GM19238 (cell line): Measurements from ENCODE around the gene GBP3.
"Not testable (repeated sequence)": the region's sequence is repeated elsewhere in the genome, so short reads cannot be mapped to it uniquely, and the experiment has no call there.

Experiments used
- DNase-seq: peaks from one replicate; pipeline ENCODE4 v3.0.0; 2011; ENCODE audit warnings: low spot score; ENCODE audit not compliant: insufficient read length

GBP3 gene

DNA sequence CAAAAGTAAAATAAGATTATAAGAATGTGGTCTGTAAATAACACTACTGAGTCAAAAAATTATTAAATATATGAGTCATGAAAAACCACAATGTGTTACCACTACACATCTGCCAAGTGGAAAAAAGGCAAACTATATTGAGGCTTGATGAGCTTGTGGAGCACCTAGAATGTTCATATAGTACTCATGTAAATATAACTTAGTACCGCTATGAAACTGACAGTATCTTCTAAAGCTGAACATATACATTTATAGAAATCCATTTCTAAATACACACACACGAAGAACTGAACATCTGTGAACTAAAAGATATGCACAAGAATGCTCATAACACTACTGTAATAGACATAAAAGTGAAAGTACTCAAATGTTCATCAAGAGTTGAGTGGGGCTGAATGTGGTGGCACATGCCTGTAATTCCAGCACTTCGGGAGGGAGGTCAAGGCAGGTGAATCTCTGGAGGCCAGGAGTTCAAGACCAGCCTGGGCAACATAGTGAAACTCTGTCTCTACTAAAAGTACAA is 18.5 kb upstream of the GBP3 start:
- DNase-seq: no peak

DNA sequence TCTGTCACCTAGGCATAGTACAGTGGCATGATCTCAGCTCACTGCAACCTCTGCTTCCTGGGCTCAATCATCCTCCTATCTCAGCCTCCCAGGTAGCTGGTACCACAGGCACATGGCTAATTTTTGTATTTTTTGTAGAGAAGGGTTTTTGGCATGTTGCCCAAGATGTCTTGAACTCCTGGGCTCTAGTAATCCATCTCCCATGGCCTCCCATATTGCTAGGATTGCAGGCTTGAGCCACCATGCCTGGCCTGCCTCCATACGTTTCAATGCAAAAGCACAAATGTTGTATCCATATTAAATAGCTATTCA is 17.6 kb upstream of the GBP3 start:
- no peak for DNase-seq

DNA sequence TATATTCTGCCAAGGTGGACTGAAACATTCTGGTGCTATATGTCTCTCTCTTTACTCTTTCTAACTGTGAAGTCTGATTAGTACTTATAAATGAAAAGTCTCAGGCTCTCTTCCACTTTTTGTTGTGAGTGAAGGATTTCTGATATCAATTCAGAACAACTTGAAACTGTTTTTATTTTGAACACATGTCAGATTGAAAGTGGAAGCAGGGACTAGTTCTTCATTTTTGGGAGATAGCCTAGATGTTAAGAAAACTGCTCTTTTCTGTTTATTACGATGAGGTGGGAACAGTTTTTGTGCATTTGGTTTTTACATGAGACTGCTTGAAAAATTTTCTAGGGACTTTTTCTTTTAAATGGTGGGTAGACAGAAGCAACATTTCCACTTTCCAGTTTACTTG is 14.5 kb upstream of the GBP3 start:
- DNase-seq: no peak

DNA sequence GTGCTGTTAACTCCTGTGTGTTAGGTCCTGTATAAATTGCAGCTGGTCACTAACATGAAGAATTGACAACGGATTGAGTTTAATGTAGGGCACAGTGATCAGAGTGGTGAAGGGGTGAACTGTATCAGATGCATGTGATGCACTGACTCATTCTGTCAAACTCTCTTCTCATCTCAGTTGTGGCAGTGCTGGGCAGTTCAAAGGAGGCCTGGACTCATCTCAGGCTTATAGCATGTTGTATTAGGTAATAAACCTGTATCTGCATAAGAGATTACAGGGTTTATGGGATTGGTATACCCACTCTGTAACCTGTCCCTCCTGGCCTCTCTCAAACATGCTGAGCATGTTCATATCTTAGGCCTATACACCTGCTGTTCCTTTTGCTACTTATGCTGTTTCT is 12.4 kb upstream of the GBP3 start:
- DNase-seq: no peak

DNA sequence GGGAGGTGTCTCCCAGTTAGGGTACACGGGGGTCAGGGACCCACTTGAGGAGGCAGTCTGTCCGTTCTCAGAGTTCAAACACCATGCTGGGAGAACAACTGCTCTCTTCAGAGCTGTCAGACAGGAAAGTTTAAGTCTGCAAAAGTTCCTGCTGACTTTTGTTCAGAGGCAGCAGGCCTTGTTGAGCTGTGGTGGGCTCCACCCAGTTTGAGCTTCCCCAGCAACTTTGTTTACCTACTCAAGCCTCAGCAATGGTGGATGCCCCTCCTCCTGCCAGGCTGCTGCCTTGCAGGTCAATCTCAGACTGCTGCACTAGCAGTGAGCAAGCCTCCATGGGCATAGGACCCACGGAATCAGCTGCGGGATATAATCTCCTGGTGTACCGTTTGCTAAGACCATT is 11.3 kb upstream of the GBP3 start:
- DNase-seq: not testable (repeated sequence)

DNA sequence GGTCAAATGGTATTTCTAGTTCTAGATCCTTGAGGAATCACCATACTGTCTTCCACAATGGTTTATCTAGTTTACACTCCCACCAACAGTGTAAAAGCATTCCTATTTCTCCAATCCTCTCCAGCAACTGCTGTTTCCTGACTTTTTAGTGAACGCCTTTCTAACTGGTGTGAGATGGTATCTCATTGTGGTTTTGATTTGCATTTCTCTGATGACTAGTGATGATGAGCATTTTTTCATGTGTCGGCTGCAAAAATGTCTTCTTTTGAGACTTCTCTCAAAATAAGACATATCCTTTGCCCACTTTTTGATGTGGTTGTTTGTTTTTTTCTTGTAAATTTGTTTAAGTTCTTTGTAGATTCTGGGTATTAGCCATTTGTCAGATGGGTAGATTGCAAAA is 6.4 kb upstream of the GBP3 start:
- DNase-seq: not testable (repeated sequence)

DNA sequence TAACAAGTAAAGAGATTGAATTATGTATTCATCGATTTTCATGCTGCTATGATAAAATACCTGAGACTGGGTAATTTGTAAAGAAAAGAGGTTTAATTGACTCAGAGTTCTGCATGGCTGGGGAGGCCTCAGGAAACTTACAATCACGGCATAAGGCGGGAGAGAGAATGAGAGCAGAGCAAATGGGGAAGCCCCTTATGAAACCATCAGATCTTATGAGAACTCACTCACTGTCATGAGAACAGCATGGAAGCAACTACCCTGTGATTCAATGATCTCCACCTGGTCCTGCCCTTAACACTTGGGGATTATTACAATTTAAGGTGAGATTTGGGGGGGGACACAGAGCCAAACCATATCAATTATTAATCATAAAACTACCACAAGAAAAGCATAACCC is 3.3 kb upstream of the GBP3 start:
- DNase-seq: no peak

DNA sequence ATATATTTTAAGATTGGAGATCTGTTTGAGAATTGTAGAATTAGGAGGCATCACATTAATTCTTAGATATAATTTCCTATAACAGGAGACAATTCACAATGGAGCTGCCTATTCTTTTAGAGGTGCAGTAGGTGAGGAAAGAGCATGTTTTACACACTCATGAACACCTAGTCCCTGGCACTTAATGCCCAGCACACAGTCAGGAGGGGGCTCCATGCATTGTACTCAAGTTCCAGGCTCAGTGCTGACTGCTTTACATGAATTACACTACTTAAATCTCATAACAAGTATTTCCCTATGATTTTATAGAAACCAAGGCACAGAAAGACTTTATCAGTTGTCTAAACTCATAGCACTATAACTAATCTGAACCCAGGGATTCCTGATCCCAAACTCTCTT is 360 bp upstream of the GBP3 start:
- no peak for DNase-seq

DNA sequence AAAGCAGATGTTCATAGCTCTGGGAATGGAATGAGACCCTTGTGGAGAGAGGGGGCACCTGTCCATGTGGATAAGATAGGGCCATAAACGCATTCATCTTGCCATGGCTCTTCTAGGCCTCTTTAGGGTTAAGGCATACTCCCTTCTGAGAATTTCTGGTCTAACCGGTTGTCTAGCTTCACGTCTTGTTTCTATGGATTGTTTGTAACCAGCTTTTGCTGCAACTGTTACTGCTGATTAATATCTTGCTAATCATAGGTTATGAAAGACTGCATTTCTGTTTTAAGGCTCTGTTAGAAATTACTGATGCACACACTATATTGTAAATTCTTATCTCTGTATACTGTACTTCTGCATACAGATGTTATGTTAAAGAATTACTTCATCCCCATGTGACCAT is 4.3 kb downstream of the GBP3 start:
- not testable (repeated sequence) for DNase-seq

DNA sequence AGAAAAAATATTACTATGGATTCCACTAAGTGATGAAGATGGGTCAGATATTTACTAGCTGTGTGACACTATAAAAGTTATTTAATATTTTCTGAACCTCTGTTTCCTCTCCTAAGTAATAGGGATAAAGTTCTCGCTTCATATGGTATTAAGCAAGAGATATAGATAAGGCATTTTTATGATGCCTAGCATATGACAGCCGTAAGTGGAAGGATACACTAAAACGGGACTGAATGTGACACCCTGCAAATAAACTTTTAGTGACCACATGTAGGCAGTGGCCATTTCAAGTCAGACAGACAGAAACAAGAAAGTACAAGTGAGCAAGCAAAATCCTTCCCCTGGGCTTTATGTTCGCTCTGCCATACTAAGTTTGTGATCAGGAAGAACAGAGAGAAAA is 14.2 kb downstream of the GBP3 start:
- DNase-seq: no peak

DNA sequence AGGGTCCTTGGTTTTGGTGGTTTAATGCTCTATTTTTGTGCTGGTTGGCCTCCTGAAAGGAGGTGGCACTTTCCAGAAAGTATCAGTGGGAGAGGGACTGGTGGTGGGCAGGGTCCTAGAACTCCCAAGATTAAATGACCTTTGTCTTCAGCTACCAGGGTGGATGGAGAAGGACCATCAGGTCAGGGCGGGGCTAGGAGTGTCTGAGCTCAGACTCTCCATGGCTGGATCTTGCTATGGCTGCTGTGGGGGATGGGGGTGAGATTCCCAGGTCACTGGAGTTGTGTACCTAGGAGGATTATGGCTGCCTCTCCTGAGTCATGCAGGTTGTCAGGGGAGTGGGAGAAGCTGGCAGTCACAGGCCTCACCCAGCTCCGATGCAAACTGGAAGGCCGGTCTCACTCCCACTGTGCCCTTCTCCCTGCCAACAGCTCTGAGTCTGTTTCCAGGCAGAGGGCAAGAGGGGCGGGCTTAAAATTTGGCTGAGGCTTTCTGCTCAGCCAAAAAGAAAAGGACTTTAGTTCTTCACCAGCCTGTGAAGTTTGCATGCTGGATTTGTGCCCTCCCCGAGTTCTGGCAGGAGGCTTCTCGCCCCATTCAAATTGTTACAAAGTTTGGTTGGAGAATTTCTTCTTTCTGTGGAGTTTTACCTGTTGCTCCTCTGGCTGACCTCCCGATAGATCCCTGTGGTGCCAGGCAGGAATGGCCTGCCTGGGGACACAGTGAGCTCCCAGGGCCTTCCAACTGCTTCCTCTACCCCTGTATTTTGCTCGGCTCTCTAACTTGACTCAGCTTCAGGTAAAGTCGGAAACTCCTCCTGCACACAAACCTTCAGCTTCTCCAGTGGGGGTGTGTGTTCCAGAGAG is 17.1 kb downstream of the GBP3 start:
- DNase-seq: no peak

DNA sequence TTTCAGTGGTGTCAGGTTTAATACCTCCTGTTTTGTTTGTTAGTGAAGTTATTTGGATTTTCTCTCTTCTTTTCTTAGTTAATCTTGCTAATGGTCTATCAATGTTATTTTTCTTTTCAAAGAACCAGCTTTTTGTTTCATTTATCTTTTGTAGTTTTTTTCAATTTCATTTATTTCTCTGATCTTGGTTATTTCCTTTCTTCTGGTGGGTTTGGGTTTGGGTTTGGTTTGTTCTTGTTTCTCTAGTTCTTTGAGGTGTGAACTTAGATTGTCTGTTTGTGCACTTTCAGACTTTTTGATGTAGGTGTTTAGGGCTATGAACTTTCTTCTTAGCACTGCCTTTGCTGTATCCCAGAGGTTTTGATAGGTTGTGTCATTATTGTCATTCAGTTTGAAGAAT is 20.5 kb downstream of the GBP3 start:
- DNase-seq: not testable (repeated sequence)

DNA sequence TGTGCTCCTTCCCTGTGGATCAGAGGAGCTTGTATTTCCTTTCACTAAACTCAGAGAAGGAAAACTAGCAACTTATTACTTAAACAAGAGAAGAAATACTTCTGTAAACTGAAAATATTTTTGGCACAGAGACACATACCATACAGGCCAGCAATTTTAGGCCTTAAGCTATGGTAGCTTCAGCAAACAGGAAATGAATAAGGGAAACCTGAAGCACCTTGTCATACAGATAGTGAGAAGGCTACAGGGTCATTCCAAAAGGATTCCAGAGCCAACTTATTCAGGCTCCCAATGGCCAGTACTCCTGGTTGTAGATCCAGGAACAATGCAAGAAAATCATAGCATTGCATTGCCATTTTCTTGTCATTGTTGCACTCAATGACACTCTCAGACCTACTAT is 21.2 kb downstream of the GBP3 start:
- no peak for DNase-seq

DNA sequence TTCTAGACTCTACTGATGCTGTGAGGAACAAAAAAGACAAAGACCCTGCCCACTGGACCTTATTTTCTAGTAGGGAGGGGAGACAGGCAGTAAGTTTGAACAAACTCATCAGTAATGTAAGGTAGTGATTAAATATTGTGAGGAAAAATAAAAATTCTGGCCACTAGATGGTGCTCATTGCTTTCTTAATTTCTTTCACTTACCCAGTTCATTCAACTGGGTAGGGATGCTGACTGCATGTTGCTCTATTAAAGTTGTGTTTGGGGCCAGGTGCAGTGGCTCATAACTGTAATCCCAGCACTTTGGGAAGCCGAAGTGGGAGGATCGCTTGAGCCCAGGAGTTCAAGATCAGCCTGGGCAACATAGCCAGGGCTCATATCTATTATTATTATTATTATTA is 23.9 kb downstream of the GBP3 start:
- peak; percentile 9 for DNase-seq

DNA sequence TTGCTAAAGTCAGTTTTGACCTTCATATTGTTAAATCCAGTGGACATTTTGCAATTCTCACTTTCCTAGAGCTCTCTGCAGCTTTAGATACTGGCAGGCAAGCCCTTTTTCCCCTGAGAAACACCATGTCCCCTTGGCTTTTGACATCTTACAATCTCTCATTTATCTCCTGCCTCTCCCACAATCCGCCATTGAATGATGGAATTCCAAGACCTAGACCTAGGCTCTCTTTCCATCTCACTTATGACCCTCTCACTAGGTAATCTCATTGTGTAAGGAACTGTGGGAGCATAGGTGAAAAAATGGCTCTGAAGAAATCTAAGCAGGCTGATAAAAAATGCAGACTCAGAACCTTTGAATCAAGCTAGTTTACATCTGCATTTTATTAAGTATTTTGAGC is 32.2 kb downstream of the GBP3 start:
- no peak for DNase-seq

DNA sequence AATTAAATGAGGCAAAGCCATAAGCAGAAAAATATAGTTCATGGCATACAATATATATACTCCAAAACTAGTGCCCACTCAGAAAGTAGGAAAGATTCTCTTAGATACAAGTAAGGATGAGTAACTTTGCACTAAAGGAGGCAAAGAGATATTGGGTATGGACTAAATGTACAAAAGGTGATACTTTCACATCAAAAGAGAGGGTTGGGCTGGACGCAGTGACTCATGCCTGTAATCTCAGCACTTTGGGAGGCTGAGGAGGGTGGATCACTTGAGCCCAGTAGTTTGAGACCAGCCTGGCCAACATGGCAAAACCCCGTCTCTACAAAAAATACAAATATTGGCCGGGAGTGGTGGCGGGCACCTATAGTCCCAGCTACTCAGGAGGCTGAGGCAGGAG is 37.0 kb downstream of the GBP3 start:
- DNase-seq: no peak

DNA sequence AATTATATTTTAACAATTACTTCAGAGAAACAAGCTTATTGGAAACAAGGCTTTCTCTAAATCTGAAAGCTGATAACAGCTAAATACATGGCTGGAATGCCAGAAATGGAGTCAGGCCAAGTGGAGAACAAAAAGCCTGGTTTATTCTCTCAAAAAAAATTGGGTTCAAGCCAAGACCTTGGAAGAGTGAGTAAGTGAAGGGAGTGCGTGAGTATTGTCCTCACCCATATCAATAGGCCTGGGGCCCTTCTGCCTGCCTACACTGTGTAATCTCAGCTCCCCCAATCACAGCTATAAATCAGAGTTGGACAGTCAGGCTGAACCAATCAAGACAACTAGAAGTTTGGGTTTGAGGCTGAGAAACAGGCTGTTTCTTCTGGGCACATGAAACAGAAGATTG is 37.6 kb downstream of the GBP3 start:
- no peak for DNase-seq

DNA sequence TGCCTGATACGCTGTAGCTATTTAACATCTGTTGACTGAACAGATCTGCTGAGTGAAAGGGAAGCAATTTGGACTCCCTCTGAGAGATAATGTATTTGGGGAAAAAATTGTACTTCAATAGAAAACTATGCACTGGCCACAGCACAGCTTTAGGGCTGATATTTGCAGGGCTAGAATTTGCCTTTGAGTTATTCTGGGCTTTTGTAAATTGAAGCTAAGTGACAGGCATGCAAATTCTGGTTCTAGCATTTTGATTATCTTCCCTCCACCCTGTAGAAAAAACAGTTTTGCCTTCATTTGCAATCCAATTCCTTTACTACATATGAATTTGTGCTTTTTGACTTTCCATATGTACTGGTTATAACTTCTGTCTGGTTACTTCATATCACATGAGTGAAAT is 38.1 kb downstream of the GBP3 start:
- no peak for DNase-seq

DNA sequence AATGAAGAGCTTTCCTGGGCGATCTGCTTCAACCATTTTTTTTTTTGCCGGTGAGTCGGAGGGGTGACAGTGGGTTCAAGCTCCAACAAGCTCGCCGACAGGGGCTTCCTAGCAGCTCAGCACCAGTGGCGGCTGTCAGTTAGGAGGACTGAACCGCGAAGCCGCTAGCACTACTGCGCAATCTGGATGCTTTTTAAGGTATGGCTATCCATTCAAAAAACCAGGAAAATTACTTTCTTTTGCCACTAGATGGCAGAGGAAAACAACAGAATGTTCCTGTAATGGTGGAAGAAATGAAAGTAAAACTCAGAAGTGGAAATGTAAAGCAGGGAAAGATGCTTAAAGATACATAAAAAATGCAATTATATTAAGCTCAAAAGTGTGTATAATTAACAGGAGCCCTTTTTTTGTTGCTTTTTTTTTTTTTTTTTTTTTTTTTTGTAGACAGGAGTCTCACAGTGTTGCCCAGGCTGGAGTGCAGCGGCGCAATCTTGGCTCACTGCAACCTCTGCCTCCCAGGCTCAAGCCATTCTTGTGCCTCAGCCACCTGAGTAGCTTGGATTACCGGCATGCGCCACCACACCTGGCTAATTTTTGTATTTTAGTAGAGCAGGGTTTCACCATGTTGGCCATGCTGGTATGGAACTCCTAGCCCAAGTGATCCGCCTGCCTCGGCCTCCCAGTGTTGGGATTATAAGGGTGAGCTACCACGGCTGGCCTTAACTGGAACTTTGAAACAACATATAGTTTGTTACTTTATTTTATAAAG is 38.7 kb downstream of the GBP3 start:
- peak; percentile 20 for DNase-seq

DNA sequence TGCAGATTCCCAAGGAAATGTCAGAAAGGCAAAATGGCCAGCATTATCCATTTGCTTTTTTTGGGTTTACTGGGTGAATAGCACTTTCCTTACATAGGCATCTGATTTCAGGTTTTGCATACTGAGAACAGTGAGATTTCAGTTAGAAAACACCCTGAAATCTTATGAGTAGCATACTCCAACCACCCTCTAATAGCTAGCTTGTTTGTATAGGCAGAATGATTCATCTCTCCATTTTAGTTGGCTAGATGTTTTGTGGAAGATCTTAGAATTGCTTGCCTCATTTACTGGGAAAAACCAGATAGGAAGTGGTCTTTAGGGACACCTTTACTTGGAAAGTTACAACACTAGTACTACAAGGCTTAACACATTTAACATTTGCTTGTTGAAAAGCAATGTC is 40.6 kb downstream of the GBP3 start:
- DNase-seq: no peak

DNA sequence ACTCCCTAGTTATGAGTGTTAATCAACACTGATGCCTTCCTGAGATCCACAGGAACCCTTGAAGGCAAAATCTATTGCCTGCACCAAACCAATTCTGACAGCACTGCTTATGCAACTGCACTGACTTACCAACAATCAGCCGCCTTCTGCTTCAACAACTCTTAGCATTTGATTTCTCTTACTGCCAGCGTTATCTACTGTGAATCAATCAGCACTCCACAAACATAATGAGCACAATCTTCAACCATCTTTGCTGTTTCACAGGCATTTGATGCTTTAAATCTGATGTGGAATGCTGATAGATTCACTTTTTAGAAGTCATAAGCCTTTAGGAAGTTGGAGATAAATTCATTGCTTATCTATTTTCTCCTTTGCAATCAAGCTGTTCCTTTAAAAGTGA is 41.2 kb downstream of the GBP3 start:
- DNase-seq: not testable (repeated sequence)

DNA sequence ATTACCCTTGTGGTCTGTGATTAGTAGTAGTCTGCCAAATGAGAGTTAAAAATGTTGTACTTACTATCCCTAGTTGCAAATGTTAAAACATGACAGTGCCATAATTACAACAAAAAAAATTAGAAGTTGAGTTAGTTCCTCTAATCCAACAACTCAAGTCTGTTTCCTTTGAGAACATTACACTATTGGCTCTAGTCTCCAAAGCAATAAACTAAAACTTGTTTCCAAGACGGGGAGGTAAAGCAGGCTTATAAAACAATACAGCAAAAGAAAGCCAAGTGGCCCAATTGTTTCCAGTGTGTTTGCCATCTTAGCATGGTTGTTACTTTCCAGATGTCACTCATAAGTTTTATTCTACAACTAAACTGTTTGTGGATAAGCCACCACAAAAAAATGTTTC is 41.8 kb downstream of the GBP3 start:
- no peak for DNase-seq

DNA sequence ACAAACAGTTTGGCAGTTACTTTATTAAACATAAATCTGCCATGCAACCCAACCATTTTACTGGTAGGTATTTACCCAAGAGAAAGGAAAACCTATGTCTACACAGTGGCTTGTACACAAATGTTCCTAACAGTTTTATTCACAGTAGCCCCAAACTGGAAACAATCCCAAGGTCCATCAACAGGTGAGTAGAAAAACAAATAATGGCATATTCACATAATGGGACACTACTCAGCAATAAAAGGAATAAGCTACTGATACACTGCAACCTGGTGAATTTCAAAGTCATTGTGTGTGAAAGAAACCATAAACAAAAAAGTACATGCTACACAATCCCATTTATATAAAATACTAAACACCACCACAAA is 42.9 kb downstream of the GBP3 start:
- DNase-seq: no peak
